Natural killer cell (primary cell): ENCODE measurements around the gene NCK1. TPM values are rescaled to one million over a fixed set of nuclear protein-coding genes. Genes with fewer than 3 reads are reported as not detected.

Source experiments
- ATAC-seq, 3 donors: fragments of 150-1000 bp in 2 of 3; fragments of 200-7000 bp in 1 of 3; cut with Tn5 transposase; 1 replicate in 1 of 3; 2 replicates in 2 of 3; pipeline ENCODE4 v1.10.0; 2021; ENCODE audit warnings: mild to moderate bottlenecking in 2 of 3, moderate library complexity in 2 of 3
- DNase-seq, 2 donors: peaks; one replicate each; pipeline versions ENCODE4 v3.0.0 to v3.0.0-alpha.2; 2013 to 2021; ENCODE audit warnings: mixed read lengths in 1 of 2
- H3K27ac ChIP-seq: one replicate; pipeline ENCODE4 v1.5.1; 2013; ENCODE audit warnings: mild to moderate bottlenecking, low read length
- H3K27me3 ChIP-seq: one replicate; pipeline ENCODE4 v1.6.1; 2013; ENCODE audit warnings: low read length; ENCODE audit not compliant: control insufficient read depth, insufficient read depth
- H3K36me3 ChIP-seq: one replicate; pipeline ENCODE4 v1.6.1; 2013; ENCODE audit warnings: low read length; ENCODE audit not compliant: control insufficient read depth, insufficient read depth
- H3K4me1 ChIP-seq: one replicate; pipeline ENCODE4 v1.6.1; 2013; ENCODE audit warnings: low read length; ENCODE audit not compliant: control insufficient read depth, insufficient read depth
- H3K4me3 ChIP-seq: one replicate; pipeline ENCODE4 v1.5.1; 2013; ENCODE audit warnings: low read length
- H3K9me3 ChIP-seq: one replicate; pipeline ENCODE4 v1.6.1; 2013; ENCODE audit warnings: low read length; ENCODE audit not compliant: control insufficient read depth, insufficient read depth
- H3K27ac Mint-ChIP-seq, 2 donors: one replicate each; pipeline ENCODE4 v1.8.0; 2022; ENCODE audit warnings: mild to moderate bottlenecking in 2 of 2, mixed read lengths in 2 of 2, moderate library complexity in 1 of 2
- H3K27me3 Mint-ChIP-seq, 2 donors: one replicate each; pipeline ENCODE4 v1.8.0; 2022; ENCODE audit warnings: low read depth in 2 of 2, mixed read lengths in 2 of 2
- H3K36me3 Mint-ChIP-seq: one replicate; pipeline ENCODE4 v1.8.0; 2022; ENCODE audit warnings: mixed read lengths
- H3K4me1 Mint-ChIP-seq, 2 donors: one replicate each; pipeline ENCODE4 v1.8.0; 2022; ENCODE audit warnings: mixed read lengths in 2 of 2
- H3K4me3 Mint-ChIP-seq: one replicate; pipeline ENCODE4 v1.8.0; 2022; ENCODE audit warnings: mild to moderate bottlenecking, moderate library complexity, mixed read lengths
- H3K9me3 Mint-ChIP-seq, 2 donors: one replicate each; pipeline ENCODE4 v1.8.0; 2022; ENCODE audit warnings: mixed read lengths in 2 of 2
- CTCF ChIP-seq: fragments of 200-600 bp; IDR thresholded peaks from one replicate; pipeline ENCODE4 v1.8.0; 2022; ENCODE audit warnings: antibody characterized with exemption
- WGBS: methylation state at CpG from one replicate; pipeline ENCODE4 v1.1.7; 2013; ENCODE audit warnings: missing lambda C conversion rate; ENCODE audit not compliant: insufficient coverage; 5-methylcytosine and 5-hydroxymethylcytosine counted together
- intact Hi-C: fragments of 100-400 bp; cut with micrococcal nuclease; formaldehyde crosslinking; loops from one replicate; pipeline ENCODE4 v1.14.2; 2022
- total RNA-seq, 4 donors: library from RNA; stranded (reverse); fragments of 120-200 nt in 1 of 4; gene quantifications; one replicate each; pipeline versions ENCODE4 v1.2.3 to v1.2.4, GENCODE V29; 2013 to 2022

NCK1 gene
- total RNA-seq, 3 donors from 2014 or later (not counting 1 experiment from before 2014, with no cell fraction given): 61.2 to 77.9 (median 69.5) TPM

GRCh38 chr3:136905549-136905948, 43.5 kb downstream of the NCK1 start:
- TF ChIP-seq CTCF: no peak
- peaks cover 33% of the 10 kb centered on the region for H3K4me1 ChIP-seq
- peak overlapping the region; percentile 88 to 98 for H3K27ac Mint-ChIP-seq
- no peaks in the 10 kb centered on the region for H3K27me3 Mint-ChIP-seq
- peaks cover 0 to 3% of the 10 kb centered on the region in 2 donors for H3K9me3 Mint-ChIP-seq
- H3K36me3 Mint-ChIP-seq: no peaks in the 10 kb centered on the region
- H3K4me1 Mint-ChIP-seq: peaks cover 80 to 82% of the 10 kb centered on the region in 2 donors
- intact Hi-C loops: loop anchor here (5.0 kb wide), 2 partner anchors 37 to 153 kb away; partner anchors contain the start of gene STAG1
- H3K4me3 Mint-ChIP-seq: no peak overlapping the region
- WGBS: 89% methylated on average over 1 of the region's 1 CpG
- no peak for DNase-seq
- no peak overlapping the region for H3K27ac ChIP-seq
- H3K4me3 ChIP-seq: no peak overlapping the region
- no peaks in the 10 kb centered on the region for H3K27me3 ChIP-seq
- no peaks in the 10 kb centered on the region for H3K36me3 ChIP-seq
- peaks cover 10% of the 10 kb centered on the region for H3K9me3 ChIP-seq
- no peak for ATAC-seq

GRCh38 chr3:136906725-136907124, 44.7 kb downstream of the NCK1 start:
- intact Hi-C loops: loop anchor here (1.0 to 5.0 kb wide), 3 partner anchors 13 to 154 kb away; partner anchors contain the start of gene STAG1
- Mint-ChIP-seq H3K27me3 (no peaks in the 10 kb centered on the region), H3K4me1 (peaks cover 80 to 82% of the 10 kb centered on the region in 2 donors), H3K4me3 (peak overlapping the region; percentile 53), H3K9me3 (peaks cover 0 to 3% of the 10 kb centered on the region in 2 donors), H3K36me3 (no peaks in the 10 kb centered on the region), H3K27ac (peak overlapping the region; percentile 88 to 98)
- Histone ChIP-seq H3K4me1 (peaks cover 33% of the 10 kb centered on the region), H3K4me3 (no peak overlapping the region), H3K27me3 (no peaks in the 10 kb centered on the region), H3K9me3 (peaks cover 10% of the 10 kb centered on the region), H3K36me3 (no peaks in the 10 kb centered on the region), H3K27ac (peak overlapping the region; percentile 8)
- no peak for TF ChIP-seq CTCF
- no peak for ATAC-seq
- 57% methylated on average over 5 of the region's 5 CpGs for WGBS
- no peak for DNase-seq

DNA sequence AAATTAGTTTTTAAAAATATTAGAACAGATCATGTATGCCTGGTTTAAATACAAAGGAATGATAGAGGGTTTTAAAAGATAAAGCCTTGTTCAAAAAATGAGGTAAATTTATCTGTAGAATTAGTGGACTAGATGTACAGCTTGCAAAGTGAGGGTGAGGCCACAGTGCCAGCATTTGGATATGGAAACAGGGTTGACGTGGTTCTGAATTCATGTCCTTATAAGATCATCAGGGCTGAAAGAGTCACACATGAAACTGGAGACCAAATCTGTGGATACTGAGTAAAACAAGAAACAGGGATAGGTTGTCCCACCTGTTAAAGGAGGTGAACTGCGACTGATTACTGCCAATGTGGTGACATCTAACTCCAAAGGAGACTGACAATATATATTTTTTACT, 46.3 kb downstream of the NCK1 start:
- Histone ChIP-seq H3K9me3 (peaks cover 10% of the 10 kb centered on the region), H3K4me3 (no peak overlapping the region), H3K27me3 (no peaks in the 10 kb centered on the region), H3K27ac (peak overlapping the region; percentile 82), H3K36me3 (no peaks in the 10 kb centered on the region), H3K4me1 (peaks cover 36% of the 10 kb centered on the region)
- peaks cover 0 to 3% of the 10 kb centered on the region in 2 donors for H3K9me3 Mint-ChIP-seq
- DNase-seq: no peak
- H3K27ac Mint-ChIP-seq: peak overlapping the region; percentile 88 to 98
- no peak for TF ChIP-seq CTCF
- H3K36me3 Mint-ChIP-seq: no peaks in the 10 kb centered on the region
- intact Hi-C loops: loop anchor here (5.0 kb wide), 2 partner anchors 34 to 156 kb away; partner anchors contain the start of gene STAG1
- no peak for ATAC-seq
- 96% methylated on average over 2 of the region's 2 CpGs for WGBS
- peaks cover 80 to 82% of the 10 kb centered on the region in 2 donors for H3K4me1 Mint-ChIP-seq
- H3K27me3 Mint-ChIP-seq: no peaks in the 10 kb centered on the region
- H3K4me3 Mint-ChIP-seq: peak overlapping the region; percentile 65

DNA sequence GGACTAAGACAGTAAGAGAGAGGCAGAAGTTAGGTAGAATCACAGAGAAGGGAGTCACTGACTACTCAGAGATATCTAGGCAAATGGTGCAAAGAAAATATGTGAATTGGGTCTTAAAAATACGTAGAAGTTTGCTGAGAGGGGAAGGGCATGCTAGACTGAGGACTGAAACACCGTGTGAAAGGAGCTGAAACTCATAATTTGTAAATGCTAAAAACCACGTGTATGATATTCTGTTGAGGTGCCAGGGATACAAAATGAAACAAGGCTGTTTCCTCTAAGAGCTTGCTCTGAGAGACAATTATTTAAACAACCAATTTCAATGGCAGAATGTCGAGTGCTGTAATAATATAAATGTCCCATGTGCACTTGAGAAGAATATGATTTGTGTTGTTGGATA, 47.2 kb downstream of the NCK1 start:
- H3K4me3 Mint-ChIP-seq: peak overlapping the region; percentile 64
- no peaks in the 10 kb centered on the region for H3K36me3 Mint-ChIP-seq
- no peak overlapping the region for H3K4me3 ChIP-seq
- ATAC-seq: peak; percentile 73 to 86 (median 83)
- no peaks in the 10 kb centered on the region for H3K9me3 Mint-ChIP-seq
- no peak for TF ChIP-seq CTCF
- peaks cover 43% of the 10 kb centered on the region for H3K4me1 ChIP-seq
- intact Hi-C loops: loop anchor here (5.0 kb wide), 2 partner anchors 33 to 157 kb away; partner anchors contain the start of gene STAG1
- peaks cover 80 to 89% of the 10 kb centered on the region in 2 donors for H3K4me1 Mint-ChIP-seq
- no peaks in the 10 kb centered on the region for H3K27me3 Mint-ChIP-seq
- DNase-seq: peak in 1 of 2 donors; percentile 32
- H3K27ac Mint-ChIP-seq: peak overlapping the region; percentile 88 to 98
- peaks cover 4% of the 10 kb centered on the region for H3K9me3 ChIP-seq
- H3K27ac ChIP-seq: peak overlapping the region; percentile 82
- 11% methylated on average over 3 of the region's 4 CpGs for WGBS
- no peaks in the 10 kb centered on the region for H3K27me3 ChIP-seq
- no peaks in the 10 kb centered on the region for H3K36me3 ChIP-seq
